OCI-LY3 (cell line): ENCODE data around the gene ANKRD6.

Source experiments
- EZH2phosphoT487 ChIP-seq: fragments of 200-600 bp; shearing (Covaris generic); IDR thresholded peaks from 2 replicates; pipeline ENCODE4 v1.6.1; 2018; ENCODE audit warnings: antibody characterized with exemption, mixed run types, low read depth
- TF ChIP-seq, protein P1 (sequence below): fragments of 200-600, 300-600 bp; sonication (generic); IDR thresholded peaks from 2 replicates; pipeline ENCODE4 v1.5.1; 2014; ENCODE audit warnings: antibody characterized with exemption, low read length, low read depth

GRCh38 chr6:89567630-89568390 is 134.9 kb downstream of the ANKRD6 start:
- TF ChIP-seq, protein P1, sequence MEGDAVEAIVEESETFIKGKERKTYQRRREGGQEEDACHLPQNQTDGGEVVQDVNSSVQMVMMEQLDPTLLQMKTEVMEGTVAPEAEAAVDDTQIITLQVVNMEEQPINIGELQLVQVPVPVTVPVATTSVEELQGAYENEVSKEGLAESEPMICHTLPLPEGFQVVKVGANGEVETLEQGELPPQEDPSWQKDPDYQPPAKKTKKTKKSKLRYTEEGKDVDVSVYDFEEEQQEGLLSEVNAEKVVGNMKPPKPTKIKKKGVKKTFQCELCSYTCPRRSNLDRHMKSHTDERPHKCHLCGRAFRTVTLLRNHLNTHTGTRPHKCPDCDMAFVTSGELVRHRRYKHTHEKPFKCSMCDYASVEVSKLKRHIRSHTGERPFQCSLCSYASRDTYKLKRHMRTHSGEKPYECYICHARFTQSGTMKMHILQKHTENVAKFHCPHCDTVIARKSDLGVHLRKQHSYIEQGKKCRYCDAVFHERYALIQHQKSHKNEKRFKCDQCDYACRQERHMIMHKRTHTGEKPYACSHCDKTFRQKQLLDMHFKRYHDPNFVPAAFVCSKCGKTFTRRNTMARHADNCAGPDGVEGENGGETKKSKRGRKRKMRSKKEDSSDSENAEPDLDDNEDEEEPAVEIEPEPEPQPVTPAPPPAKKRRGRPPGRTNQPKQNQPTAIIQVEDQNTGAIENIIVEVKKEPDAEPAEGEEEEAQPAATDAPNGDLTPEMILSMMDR = no peak
- no peak for TF ChIP-seq EZH2phosphoT487
